ENCODE data around the gene CFAP299.
A peak's percentile ranks its signal among the peaks of the same experiment; 100 is the strongest.
"Not testable (repeated sequence)": the region's sequence is repeated elsewhere in the genome, so short reads cannot be mapped to it uniquely, and the experiment has no call there.

CFAP299 gene

GRCh38 chr4:80335554-80336358 is at the start of gene CFAP299:
TSS of gene CFAP299 (plus strand) at chr4:80335730.
- peaks cover 31% of the 10 kb centered on the region for H3K27me3 Mint-ChIP-seq (ENCODE audit: low read depth)
- no peaks in the 10 kb centered on the region for H3K9me3 Mint-ChIP-seq
- H3K36me3 Mint-ChIP-seq (ENCODE audit: low read depth), result no peaks in the 10 kb centered on the region
- peak within 1 kb of the TSS; percentile 91 to 93 (median 92) for H3K4me3 Mint-ChIP-seq
- no peak within 1 kb of the TSS for H3K27ac Mint-ChIP-seq
- peaks cover 4% of the 10 kb centered on the region for H3K4me1 Mint-ChIP-seq
- peak; percentile 59 to 76 (median 69) for TF ChIP-seq CTCF (IDR thresholded peaks at IDR 0.05; ENCODE audit: unreplicated experiment in 3 of 3)

- H3K27ac Mint-ChIP-seq, result no peak overlapping the region
- H3K36me3 Mint-ChIP-seq (ENCODE audit: low read depth), result no peaks in the 10 kb centered on the region
- H3K27me3 Mint-ChIP-seq (ENCODE audit: low read depth), result peaks cover 12% of the 10 kb centered on the region
- TF ChIP-seq CTCF (IDR thresholded peaks at IDR 0.05; ENCODE audit: unreplicated experiment in 3 of 3), result no peak
- H3K4me3 Mint-ChIP-seq, result no peak overlapping the region
- no peaks in the 10 kb centered on the region for H3K9me3 Mint-ChIP-seq
- H3K4me1 Mint-ChIP-seq, result peaks cover 12% of the 10 kb centered on the region
Observed at GRCh38 chr4:80286451-80286850, 49.1 kb upstream of the CFAP299 start.

GRCh38 chr4:80290665-80291064 is 44.9 kb upstream of the CFAP299 start:
- H3K36me3 Mint-ChIP-seq (ENCODE audit: low read depth); H3K27ac Mint-ChIP-seq; H3K4me3 Mint-ChIP-seq; H3K9me3 Mint-ChIP-seq; H3K27me3 Mint-ChIP-seq (ENCODE audit: low read depth): not testable (repeated sequence)
- peaks cover 38% of the 10 kb centered on the region for H3K4me1 Mint-ChIP-seq

- Mint-ChIP-seq H3K36me3 (ENCODE audit: low read depth) (no peaks in the 10 kb centered on the region), H3K27ac (peak overlapping the region; percentile 2 to 66 (median 46)), H3K4me3 (peak overlapping the region in 1 of 3 experiments; percentile 28), H3K4me1 (peaks cover 33% of the 10 kb centered on the region), H3K27me3 (ENCODE audit: low read depth) (peaks cover 3% of the 10 kb centered on the region), H3K9me3 (peaks cover 3% of the 10 kb centered on the region)
- no peak for TF ChIP-seq CTCF (IDR thresholded peaks at IDR 0.05; ENCODE audit: unreplicated experiment in 3 of 3)
Observed at GRCh38 chr4:80294206-80294605, 41.3 kb upstream of the CFAP299 start.

- H3K27me3 Mint-ChIP-seq (ENCODE audit: low read depth), result peaks cover 12% of the 10 kb centered on the region
- peak overlapping the region; percentile 64 to 87 (median 79) for H3K27ac Mint-ChIP-seq
- H3K4me3 Mint-ChIP-seq, result peak overlapping the region in 1 of 3 experiments; percentile 33
- peaks cover 3% of the 10 kb centered on the region for H3K9me3 Mint-ChIP-seq
- no peak for TF ChIP-seq CTCF (IDR thresholded peaks at IDR 0.05; ENCODE audit: unreplicated experiment in 3 of 3)
- no peaks in the 10 kb centered on the region for H3K36me3 Mint-ChIP-seq (ENCODE audit: low read depth)
- H3K4me1 Mint-ChIP-seq, result peaks cover 33% of the 10 kb centered on the region
Observed at GRCh38 chr4:80295336-80295735, 40.2 kb upstream of the CFAP299 start.

GRCh38 chr4:80295826-80296225 is 39.7 kb upstream of the CFAP299 start:
- Mint-ChIP-seq H3K9me3 (peaks cover 3% of the 10 kb centered on the region), H3K4me1 (peaks cover 33% of the 10 kb centered on the region), H3K27me3 (ENCODE audit: low read depth) (peaks cover 14% of the 10 kb centered on the region), H3K36me3 (ENCODE audit: low read depth) (no peaks in the 10 kb centered on the region), H3K27ac (peak overlapping the region in 2 of 3 experiments; percentile 64 to 79), H3K4me3 (no peak overlapping the region)
- TF ChIP-seq CTCF (IDR thresholded peaks at IDR 0.05; ENCODE audit: unreplicated experiment in 3 of 3), result no peak

Measured in nephron (organoid).